ENCODE data around the gene B3GAT1.

DNA sequence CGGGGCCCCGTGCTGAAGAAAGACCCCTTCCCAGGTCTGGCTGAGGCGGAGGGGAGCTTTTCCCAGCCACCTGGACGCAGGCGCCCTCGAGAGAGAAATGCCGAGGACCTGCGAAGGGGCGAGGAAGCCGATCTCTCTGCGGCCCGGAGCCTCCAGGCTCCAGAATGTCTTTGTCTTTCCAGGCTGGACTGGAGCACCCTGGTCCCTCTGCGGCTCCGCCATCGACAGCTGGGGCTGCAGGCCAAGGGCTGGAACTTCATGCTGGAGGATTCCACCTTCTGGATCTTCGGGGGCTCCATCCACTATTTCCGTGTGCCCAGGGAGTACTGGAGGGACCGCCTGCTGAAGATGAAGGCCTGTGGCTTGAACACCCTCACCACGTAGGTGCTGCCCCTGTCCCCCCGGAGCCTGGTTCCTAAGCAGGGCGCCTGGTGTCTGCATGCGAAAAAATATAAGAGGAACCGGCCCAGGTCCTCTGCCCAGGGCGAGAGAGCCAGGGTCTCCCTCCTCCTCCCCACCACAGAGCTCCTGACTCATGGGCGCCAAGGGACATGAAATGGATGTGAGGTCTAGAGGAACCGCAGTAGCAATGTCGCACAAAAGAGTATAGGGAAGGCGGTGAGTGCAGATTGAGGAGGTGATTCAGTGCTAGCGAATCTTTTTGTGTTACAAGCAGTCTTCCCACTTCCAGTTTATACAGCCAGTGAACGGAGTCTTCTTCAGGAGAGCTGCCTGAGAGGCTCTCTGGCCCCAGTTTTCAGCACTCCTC, 69.3 kb downstream of the B3GAT1 start:
- no peak for TF ChIP-seq POLR2A (IDR thresholded peaks at IDR 0.05)
- no peak for TF ChIP-seq CTCF (IDR thresholded peaks at IDR 0.05)

Measured in adrenal gland (tissue), 5 donors.